K562 (cell line): Measurements from ENCODE around the gene ACSS1. TPM values are rescaled to one million over a fixed set of nuclear protein-coding genes. Genes with fewer than 3 reads are reported as not detected.

Source experiments
- ARID4B ChIP-seq: sonication (generic); formaldehyde crosslinking; IDR thresholded peaks from 2 replicates; pipeline ENCODE4 v1.8.0; 2022; ENCODE audit warnings: mild to moderate bottlenecking, missing genetic modification reagents
- CLOCK ChIP-seq: fragments of 250-450 bp; sonication (Bioruptor Pico); IDR thresholded peaks from 2 replicates; pipeline ENCODE4 v1.4.0; 2020; ENCODE audit warnings: mild to moderate bottlenecking, moderate library complexity, borderline replicate concordance
- DMBX1 ChIP-seq: fragments of 250-450 bp; sonication (Bioruptor Pico); IDR thresholded peaks from 2 replicates; pipeline ENCODE4 v1.8.0; 2022; ENCODE audit warnings: inconsistent platforms, mild to moderate bottlenecking, moderate library complexity, borderline replicate concordance
- ID3 ChIP-seq, 2 experiments: fragments of 250-450 bp in 1 of 2; fragments of 450-650 bp in 1 of 2; sonication (Bioruptor Pico) in 1 of 2; IDR thresholded peaks; 2 replicates each; pipeline versions ENCODE4 v1.6.1 to v1.8.0; 2016 to 2021; ENCODE audit warnings: mild to moderate bottlenecking in 2 of 2, moderate library complexity in 2 of 2, missing compliant biosample characterization in 1 of 2, missing genetic modification characterization in 1 of 2
- SRSF1 ChIP-seq: fragments of 200-400 bp; formaldehyde crosslinking; IDR thresholded peaks from 2 replicates; pipeline ENCODE4 v1.6.1; 2017; ENCODE audit warnings: mild to moderate bottlenecking, low read depth, low read length, moderate library complexity
- polyA plus RNA-seq, 8 experiments: library from polyadenylated mRNA; depleted of rRNA in 4 of 8; stranded (reverse) in 5 of 8; unstranded in 3 of 8; fragments of >200 nt; fragmentation: Nextera tagmentation in 2 of 8; fragmentation: Illumina TruSeq in 1 of 8; extraction: Ambion mirVana in 2 of 8; extraction: Trizol in 1 of 8; gene quantifications; 2 replicates each; pipeline versions ENCODE4 v1.2.1 to v1.2.3, GENCODE V29; 2011 to 2014; ENCODE audit warnings: inconsistent platforms in 1 of 8, missing spikeins in 1 of 8
- total RNA-seq, 7 experiments: library from RNA; depleted of rRNA in 6 of 7; stranded (reverse); fragments of >200 nt in 6 of 7; fragmentation: Illumina TruSeq in 2 of 7; extraction: Trizol in 2 of 7; gene quantifications; 2 replicates each; pipeline versions ENCODE4 v1.2.1 to v1.2.3, GENCODE V29; 2011 to 2021; ENCODE audit warnings: low replicate concordance in 1 of 7

Gene ACSS1
- total and polyA plus RNA-seq, 9 of the 15 experiments (the other 6 are each of a cell fraction or from before 2014, with no cell fraction given) = 0.07 to 2.1 (median 0.27) TPM; not detected in 3

- TF ChIP-seq ARID4B (no peak), SRSF1 (no peak), CLOCK (no peak), DMBX1 (CRISPR knock-in tag) (no peak), ID3 (CRISPR knock-in tag; IDR thresholded peaks at IDR 0.05) (no peak), ID3 (tag; IDR thresholded peaks at IDR 0.05) (no peak)
These were observed 25.3 kb upstream of the ACSS1 start (continued) for GRCh38 chr20:25083141-25083772.
